ENCODE results near the gene SRGAP1.

Gene SRGAP1

DNA sequence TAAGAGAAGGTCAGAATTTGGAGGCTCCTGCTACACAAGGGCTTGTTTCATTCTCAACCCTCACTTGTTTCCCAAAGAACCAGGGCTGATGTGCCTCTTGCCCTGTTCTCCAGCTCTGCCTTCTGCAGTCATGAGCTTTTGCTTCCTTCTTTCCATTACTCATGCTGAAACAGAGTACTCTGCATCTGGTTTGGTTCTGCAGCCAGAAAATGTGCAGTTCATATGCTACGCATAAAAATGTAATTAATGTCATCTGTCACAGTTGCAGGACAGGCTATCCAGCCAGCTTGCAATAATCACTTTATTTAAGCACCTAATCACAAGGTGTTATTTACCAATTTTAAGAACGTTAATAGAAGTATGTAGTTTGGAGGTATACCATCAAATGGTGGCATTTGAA, 150.2 kb downstream of the SRGAP1 start:
- TF ChIP-seq, protein P1, sequence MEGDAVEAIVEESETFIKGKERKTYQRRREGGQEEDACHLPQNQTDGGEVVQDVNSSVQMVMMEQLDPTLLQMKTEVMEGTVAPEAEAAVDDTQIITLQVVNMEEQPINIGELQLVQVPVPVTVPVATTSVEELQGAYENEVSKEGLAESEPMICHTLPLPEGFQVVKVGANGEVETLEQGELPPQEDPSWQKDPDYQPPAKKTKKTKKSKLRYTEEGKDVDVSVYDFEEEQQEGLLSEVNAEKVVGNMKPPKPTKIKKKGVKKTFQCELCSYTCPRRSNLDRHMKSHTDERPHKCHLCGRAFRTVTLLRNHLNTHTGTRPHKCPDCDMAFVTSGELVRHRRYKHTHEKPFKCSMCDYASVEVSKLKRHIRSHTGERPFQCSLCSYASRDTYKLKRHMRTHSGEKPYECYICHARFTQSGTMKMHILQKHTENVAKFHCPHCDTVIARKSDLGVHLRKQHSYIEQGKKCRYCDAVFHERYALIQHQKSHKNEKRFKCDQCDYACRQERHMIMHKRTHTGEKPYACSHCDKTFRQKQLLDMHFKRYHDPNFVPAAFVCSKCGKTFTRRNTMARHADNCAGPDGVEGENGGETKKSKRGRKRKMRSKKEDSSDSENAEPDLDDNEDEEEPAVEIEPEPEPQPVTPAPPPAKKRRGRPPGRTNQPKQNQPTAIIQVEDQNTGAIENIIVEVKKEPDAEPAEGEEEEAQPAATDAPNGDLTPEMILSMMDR (IDR thresholded peaks at IDR 0.05; ENCODE audit: insufficient read depth, low read depth, low read length, missing control alignments) = no peak
- no peak overlapping the region for H3K4me3 ChIP-seq (ENCODE audit: low read depth, low read length)
- DNase-seq (ENCODE audit: low read depth) = no peak

DNA sequence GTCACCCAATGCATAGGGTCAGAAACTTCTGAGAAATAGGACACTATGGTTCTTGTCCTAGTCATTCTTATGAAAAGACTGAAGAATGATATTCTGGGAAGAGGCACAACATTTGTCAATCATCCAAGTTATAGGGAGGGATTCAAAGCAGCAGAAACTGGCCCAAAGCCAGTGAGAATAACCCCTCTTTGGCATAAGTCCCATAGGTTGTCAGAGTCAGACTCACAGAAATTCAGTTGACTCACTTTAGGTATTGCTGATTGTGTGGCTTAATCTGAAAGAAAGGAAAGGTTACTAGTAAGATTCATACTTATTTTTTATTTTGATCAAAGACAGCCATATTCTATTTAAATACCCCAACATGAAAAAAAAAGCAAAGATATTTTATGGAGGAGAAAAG, 151.0 kb downstream of the SRGAP1 start:
- H3K4me3 ChIP-seq (ENCODE audit: low read depth, low read length) = no peak overlapping the region
- no peak for DNase-seq (ENCODE audit: low read depth)
- TF ChIP-seq, protein P1 (IDR thresholded peaks at IDR 0.05; ENCODE audit: insufficient read depth, low read depth, low read length, missing control alignments) = no peak

DNA sequence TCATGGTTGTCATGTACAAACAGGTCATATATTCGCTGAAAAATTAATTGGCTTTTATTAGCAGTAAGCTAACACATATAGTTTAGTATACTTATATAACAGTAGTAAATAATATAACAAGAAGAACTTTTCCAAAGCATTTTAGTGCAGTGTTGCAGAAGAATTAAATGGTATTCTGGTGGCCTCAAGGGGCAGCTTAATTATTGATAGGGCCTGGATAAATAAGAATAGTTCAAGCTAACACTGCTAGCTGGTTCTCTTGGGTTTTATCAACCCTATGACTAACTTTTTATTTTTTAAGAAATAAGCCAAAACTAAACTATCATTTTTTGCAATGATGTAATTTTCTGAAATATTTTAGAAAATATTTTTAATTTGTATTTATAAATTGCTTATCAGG, 152.1 kb downstream of the SRGAP1 start:
- DNase-seq (ENCODE audit: low read depth) = no peak
- TF ChIP-seq, protein P1 (IDR thresholded peaks at IDR 0.05; ENCODE audit: insufficient read depth, low read depth, low read length, missing control alignments) = no peak
- no peak overlapping the region for H3K4me3 ChIP-seq (ENCODE audit: low read depth, low read length)

DNA sequence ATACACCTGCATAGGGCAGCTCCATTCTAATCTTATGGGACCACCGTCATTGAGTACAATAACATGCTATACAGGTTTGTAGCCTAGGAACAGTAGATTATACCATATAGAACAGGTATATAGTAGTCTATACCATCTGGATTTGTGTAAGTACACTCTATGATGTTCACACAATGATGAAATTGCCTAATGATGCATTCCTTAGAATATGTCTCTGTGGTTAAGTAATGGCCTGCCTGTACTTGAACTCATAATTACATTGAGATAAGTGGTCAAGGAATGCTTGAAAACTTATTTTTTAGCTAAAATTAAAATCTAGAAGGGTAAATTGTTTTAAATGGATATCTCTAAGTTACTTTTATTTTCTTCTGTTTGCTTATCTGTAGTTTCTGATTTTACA, 152.7 kb downstream of the SRGAP1 start:
- no peak overlapping the region for H3K4me3 ChIP-seq (ENCODE audit: low read depth, low read length)
- TF ChIP-seq, protein P1 (IDR thresholded peaks at IDR 0.05; ENCODE audit: insufficient read depth, low read depth, low read length, missing control alignments) = no peak
- no peak for DNase-seq (ENCODE audit: low read depth)

DNA sequence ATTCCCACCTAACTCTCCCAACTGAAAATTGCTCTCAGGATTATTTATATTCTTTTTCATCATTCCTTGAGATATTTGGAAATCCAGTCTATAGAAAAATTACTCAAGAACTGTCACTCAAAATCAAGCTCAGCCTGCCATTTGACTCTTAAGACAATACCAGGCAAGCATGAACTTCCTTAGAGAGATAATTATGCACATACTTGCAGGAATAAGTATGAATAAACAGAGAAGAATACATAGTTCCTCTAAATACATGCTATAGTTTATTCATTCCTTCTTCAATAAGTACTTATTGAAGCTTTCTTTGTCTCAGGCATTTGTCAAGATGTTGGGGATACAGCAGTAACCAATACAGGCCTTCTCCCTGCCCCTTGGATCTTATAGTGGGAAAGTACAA, 154.1 kb downstream of the SRGAP1 start:
- DNase-seq (ENCODE audit: low read depth) = no peak
- TF ChIP-seq, protein P1 (IDR thresholded peaks at IDR 0.05; ENCODE audit: insufficient read depth, low read depth, low read length, missing control alignments) = no peak

DNA sequence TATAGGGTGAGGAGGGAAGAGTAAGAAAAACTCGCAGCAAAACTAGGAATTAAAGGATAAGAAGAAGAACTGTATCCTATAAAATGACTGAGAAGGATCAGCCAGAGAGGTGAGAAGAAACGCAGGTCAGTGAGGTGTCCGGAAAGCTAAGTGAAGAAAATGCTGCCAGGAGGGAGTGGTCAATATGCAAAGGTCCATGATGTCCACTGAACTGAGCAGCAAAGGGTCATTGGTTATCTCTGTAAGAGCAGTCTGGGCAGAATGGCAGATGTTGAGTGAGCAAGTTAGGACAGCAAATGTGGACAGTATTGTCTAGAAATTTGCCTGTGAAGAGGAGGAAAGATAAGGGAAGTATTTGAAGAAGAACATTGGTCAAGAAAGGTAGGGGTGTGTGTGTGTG, 155.4 kb downstream of the SRGAP1 start:
- no peak overlapping the region for H3K4me3 ChIP-seq (ENCODE audit: low read depth, low read length)
- DNase-seq (ENCODE audit: low read depth) = no peak
- TF ChIP-seq, protein P1 (IDR thresholded peaks at IDR 0.05; ENCODE audit: insufficient read depth, low read depth, low read length, missing control alignments) = no peak

More for the DNA sequence above, 154.1 kb downstream of the SRGAP1 start:
- no peak overlapping the region for H3K4me3 ChIP-seq (ENCODE audit: low read depth, low read length)

DNA sequence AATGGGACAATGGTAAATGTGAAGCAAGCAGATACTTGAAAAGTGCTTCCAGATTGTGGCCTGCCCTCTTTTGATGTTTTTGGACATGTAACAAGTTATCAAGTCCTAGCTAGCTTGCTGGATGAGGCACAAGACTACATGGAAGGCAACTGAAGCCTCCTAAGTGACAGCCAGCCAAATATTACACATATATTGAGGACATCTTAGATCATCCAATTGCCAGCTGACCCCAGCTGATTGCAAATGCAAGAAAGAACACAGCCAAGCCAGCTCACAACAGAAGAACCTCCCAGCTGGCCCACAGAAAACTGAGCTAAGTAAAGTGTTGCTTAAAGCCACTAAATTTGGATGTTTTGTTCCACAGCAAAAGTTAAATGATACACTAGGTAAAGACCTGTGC, 156.9 kb downstream of the SRGAP1 start:
- TF ChIP-seq, protein P1 (IDR thresholded peaks at IDR 0.05; ENCODE audit: insufficient read depth, low read depth, low read length, missing control alignments) = no peak
- DNase-seq (ENCODE audit: low read depth) = no peak
- no peak overlapping the region for H3K4me3 ChIP-seq (ENCODE audit: low read depth, low read length)
